GM19463 (cell line): ENCODE results near the gene CPHXL.

ENCODE experiments used
- ATAC-seq: cut with Tn5 transposase; IDR thresholded peaks from one replicate; pipeline ENCODE4 v1.9.1; 2021; ENCODE audit warnings: mild to moderate bottlenecking, moderate library complexity; ENCODE audit not compliant: unreplicated experiment

Gene CPHXL

GRCh38 chr16:75702242-75702641 lies 24.0 kb downstream of the CPHXL start:
- no peak for ATAC-seq

- no peak for ATAC-seq
Measured at GRCh38 chr16:75701361-75701760, 24.9 kb downstream of the CPHXL start, which contains the start of gene DUXB. TSS of gene DUXB (minus strand) at chr16:75701461. CDS start at chr16:75701418, 43 bp downstream.

DNA sequence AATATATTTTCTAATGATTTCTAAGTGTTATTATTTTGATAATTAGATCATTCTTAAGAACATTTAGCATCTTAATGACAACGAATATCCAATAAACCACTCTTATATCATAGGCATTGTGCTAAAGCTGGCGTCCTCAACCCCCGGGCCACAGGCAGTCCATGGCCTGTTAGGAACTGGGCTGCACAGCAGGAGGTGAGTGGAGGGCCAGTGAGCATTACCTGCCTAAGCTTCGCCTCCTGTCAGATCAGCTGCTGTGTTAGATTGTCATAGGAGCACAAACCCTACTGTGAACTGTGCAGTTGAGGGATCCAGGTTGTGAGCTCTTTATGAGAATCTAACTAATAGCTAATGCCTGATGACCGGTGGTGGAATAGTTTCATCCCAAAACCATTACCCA lies 28.7 kb downstream of the CPHXL start:
- no peak for ATAC-seq

DNA sequence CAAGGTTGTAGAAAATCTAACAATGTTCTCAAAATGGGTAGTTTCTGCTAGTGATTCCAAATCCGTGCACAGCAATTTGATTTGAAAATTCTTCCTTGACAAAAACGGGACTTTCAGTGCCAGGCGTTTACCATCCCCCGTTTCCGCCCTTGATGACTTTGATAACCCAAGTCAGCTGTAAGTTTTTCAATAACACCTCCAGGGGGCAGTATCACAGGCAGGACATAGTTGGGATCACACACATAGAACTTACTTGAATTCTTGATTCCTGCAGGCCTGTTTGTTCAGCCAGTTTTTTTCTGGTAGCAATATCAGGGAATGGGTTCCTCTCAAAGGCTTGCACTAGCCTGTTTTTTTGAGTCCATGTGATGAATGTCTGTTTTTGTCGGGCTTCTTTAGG lies 30.6 kb downstream of the CPHXL start:
- ATAC-seq = no peak

GRCh38 chr16:75687361-75687760 lies 38.9 kb downstream of the CPHXL start:
- ATAC-seq = no peak

- ATAC-seq = no peak
Measured at GRCh38 chr16:75682308-75682707, 44.0 kb downstream of the CPHXL start.

DNA sequence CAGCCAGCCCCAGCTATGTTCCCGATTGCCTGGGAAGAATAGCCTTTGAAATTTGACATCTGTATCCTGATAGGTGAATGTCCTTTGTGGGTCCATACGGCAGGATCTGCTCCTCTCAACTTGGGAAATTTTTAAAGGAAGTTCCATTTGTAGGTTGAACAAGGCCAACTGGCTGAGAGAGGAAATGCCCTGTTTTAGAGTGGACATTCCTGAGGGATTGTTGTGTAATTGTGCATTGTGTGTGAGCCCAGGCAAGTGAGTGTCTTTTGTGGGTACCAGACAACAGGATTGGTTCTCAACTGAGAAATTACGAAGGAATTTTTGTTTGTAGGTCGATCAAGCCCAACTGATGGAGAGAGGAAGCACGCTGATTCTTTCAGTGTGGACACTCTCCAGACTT lies 46.9 kb downstream of the CPHXL start:
- ATAC-seq = no peak

GRCh38 chr16:75676909-75677308 lies 49.4 kb downstream of the CPHXL start, which contains the start of gene CPHXL2:
TSS of gene CPHXL2 (minus strand) at chr16:75677009. CDS start at chr16:75676999, 10 bp downstream.
- ATAC-seq = no peak

GRCh38 chr16:75667503-75667902 lies 58.8 kb downstream of the CPHXL start:
- ATAC-seq = no peak
